ENCODE data around the gene RELN. TPM values are rescaled to one million over a fixed set of nuclear protein-coding genes. Genes with fewer than 3 reads are reported as not detected.

RELN gene
- total and polyA plus RNA-seq, 10 of the 15 experiments (the other 5 are each of a cell fraction or from before 2014, with no cell fraction given) = 0.11 to 0.21 TPM; not detected in 8

DNA sequence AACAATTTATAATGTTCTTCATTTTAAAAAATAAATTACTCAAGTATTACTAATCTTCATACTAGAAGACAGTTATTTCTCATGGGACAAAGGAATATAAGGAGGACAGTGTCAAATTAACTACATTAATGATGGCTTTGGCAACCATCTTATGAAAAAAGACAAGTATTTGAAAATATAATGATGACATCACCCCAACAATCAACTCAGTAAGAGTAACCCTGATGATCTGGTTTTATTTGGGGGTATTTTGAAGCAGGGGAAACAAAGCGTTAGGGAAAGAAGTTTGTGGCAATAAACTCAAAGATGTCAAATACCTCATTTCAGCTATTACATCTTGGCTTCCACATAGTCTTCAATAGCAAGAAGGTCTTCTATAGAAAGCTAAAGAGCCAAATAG is 29.0 kb upstream of the RELN start:
- H2AFZ ChIP-seq (ENCODE audit: control insufficient read depth, low read depth, low read length) = no peak overlapping the region
- intact Hi-C loops (cut with micrococcal nuclease; ENCODE audit: unreplicated experiment) (no loop called here), in situ Hi-C loops (cut with MboI) (no loop called here)
- H3K27ac ChIP-seq (ENCODE audit: control insufficient read depth, insufficient read depth) = no peak overlapping the region
- no peaks in the 10 kb centered on the region for H3K9me3 ChIP-seq (replicated peaks; ENCODE audit: control insufficient read depth, insufficient read depth, low read length)
- RAD21 ChIA-PET (ENCODE audit: unreplicated experiment) = no interaction called here
- DNase-seq (ENCODE audit: low read depth, low spot score) (no peak), ATAC-seq (no peak), FAIRE-seq (no peak)
- CTCF ChIA-PET = interaction anchor here (0.5 to 0.8 kb wide), 2 partner anchors 12 to 867 kb away, joined by 3 to 4 read pairs; no protein-coding TSS in a partner anchor
- WGBS (ENCODE audit: insufficient coverage, insufficient replicate concordance, low lambda C conversion rate, missing lambda C conversion rate) = 83% methylated on average over 1 of the region's 1 CpG
- no peaks in the 10 kb centered on the region for H3K27me3 ChIP-seq (replicated peaks in 1 of 2; ENCODE audit: control insufficient read depth in 2 of 2, insufficient read depth in 2 of 2, low read length in 1 of 2)
- no peaks in the 10 kb centered on the region for H3K36me3 ChIP-seq (ENCODE audit: control insufficient read depth in 2 of 2, insufficient read depth in 2 of 2, low read length in 1 of 2)
- SMC1A ChIA-PET (ENCODE audit: uncharacterized antibody, unreplicated experiment) = no interaction called here
- no peak overlapping the region for H3K4me3 ChIP-seq
- no peaks in the 10 kb centered on the region for H4K20me1 ChIP-seq (ENCODE audit: control insufficient read depth, insufficient read depth)
- H3K4me1 ChIP-seq (ENCODE audit: control insufficient read depth, insufficient read depth, low read length) = no peaks in the 10 kb centered on the region
- POLR2A ChIA-PET = no interaction called here
- H3K9ac ChIP-seq (ENCODE audit: control insufficient read depth, insufficient read depth, low read length) = no peak overlapping the region
- BruUV-seq (replicated peaks) = no TSS peak
- no peaks in the 10 kb centered on the region for H3K79me2 ChIP-seq (ENCODE audit: control insufficient read depth, insufficient read depth, low read length)
- H3K4me2 ChIP-seq (ENCODE audit: control insufficient read depth, insufficient read depth) = no peak overlapping the region
- TF ChIP-seq CHD2 (IDR thresholded peaks at IDR 0.05; ENCODE audit: borderline replicate concordance, low read depth, low read length) (no peak), TBL1XR1 (IDR thresholded peaks at IDR 0.05; ENCODE audit: low read depth, low read length) (no peak), CREB1 (IDR thresholded peaks at IDR 0.05; ENCODE audit: low read depth) (no peak), RELA (IDR thresholded peaks at IDR 0.05; ENCODE audit: borderline replicate concordance, partially characterized antibody) (no peak), KLF5 (IDR thresholded peaks at IDR 0.05; ENCODE audit: partially characterized antibody) (no peak), MTA2 (IDR thresholded peaks at IDR 0.05; ENCODE audit: low read depth) (no peak), CHD4 (IDR thresholded peaks at IDR 0.05) (no peak), ZNF217 (IDR thresholded peaks at IDR 0.05) (no peak), NR2F1 (conservative IDR thresholded peaks at IDR 0.05) (no peak), ZBED1 (IDR thresholded peaks at IDR 0.05; ENCODE audit: borderline replicate concordance) (no peak), SRF (IDR thresholded peaks at IDR 0.05; ENCODE audit: low read depth in 2 of 2, low read length in 2 of 2) (no peak), ZNF592 (IDR thresholded peaks at IDR 0.05) (no peak), CBX5 (IDR thresholded peaks at IDR 0.05; ENCODE audit: low read depth) (no peak), PML (IDR thresholded peaks at IDR 0.05; ENCODE audit: low read length) (no peak), GABPA (IDR thresholded peaks at IDR 0.05; ENCODE audit: low read depth) (no peak), BCL3 (IDR thresholded peaks at IDR 0.05; ENCODE audit: borderline replicate concordance, insufficient read depth, low read depth, low read length, poor library complexity, severe bottlenecking) (no peak), YBX1 (IDR thresholded peaks at IDR 0.05) (no peak), EED (IDR thresholded peaks at IDR 0.05; ENCODE audit: low read depth) (no peak)
- TF ChIP-seq, protein P1, sequence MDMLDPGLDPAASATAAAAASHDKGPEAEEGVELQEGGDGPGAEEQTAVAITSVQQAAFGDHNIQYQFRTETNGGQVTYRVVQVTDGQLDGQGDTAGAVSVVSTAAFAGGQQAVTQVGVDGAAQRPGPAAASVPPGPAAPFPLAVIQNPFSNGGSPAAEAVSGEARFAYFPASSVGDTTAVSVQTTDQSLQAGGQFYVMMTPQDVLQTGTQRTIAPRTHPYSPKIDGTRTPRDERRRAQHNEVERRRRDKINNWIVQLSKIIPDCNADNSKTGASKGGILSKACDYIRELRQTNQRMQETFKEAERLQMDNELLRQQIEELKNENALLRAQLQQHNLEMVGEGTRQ (IDR thresholded peaks at IDR 0.05; ENCODE audit: borderline replicate concordance, low read depth, low read length) = no peak

All from GM12878 (cell line).